Ascending aorta (tissue), 2 donors: ENCODE results near the gene MCTP2. TPM values are rescaled to one million over a fixed set of nuclear protein-coding genes. Genes with fewer than 3 reads are reported as not detected.

Experiments used
- DNase-seq, 2 donors: peaks; one replicate each; pipeline ENCODE4 v3.0.0-alpha.2; 2019; ENCODE audit warnings: low spot score in 2 of 2
- H3K27ac ChIP-seq, 2 donors: fragments of 200-600 bp; sonication (generic); one replicate each; pipeline ENCODE4 v1.5.1; 2016 to 2017; ENCODE audit warnings: mild to moderate bottlenecking in 1 of 2
- H3K27me3 ChIP-seq: fragments of 200-600 bp; sonication (generic); one replicate; pipeline ENCODE4 v1.5.1; 2017
- H3K36me3 ChIP-seq, 2 donors: fragments of 200-600 bp; sonication (generic); one replicate each; pipeline ENCODE4 v1.5.1; 2016
- H3K4me1 ChIP-seq, 2 donors: fragments of 200-600 bp; sonication (generic); one replicate each; pipeline ENCODE4 v1.5.1; 2016 to 2017; ENCODE audit warnings: mild to moderate bottlenecking in 1 of 2
- H3K4me3 ChIP-seq, 2 donors: fragments of 200-600 bp; sonication (generic); one replicate each; pipeline ENCODE4 v1.5.1; 2016 to 2017; ENCODE audit warnings: mild to moderate bottlenecking in 1 of 2
- H3K9me3 ChIP-seq, 2 donors: fragments of 200-600 bp; sonication (generic); one replicate each; pipeline ENCODE4 v1.5.1; 2016
- CTCF ChIP-seq, 3 experiments: fragments of 200-600 bp in 2 of 3; fragments of 450-650 bp in 1 of 3; sonication (generic) in 2 of 3; IDR thresholded peaks; one replicate each; pipeline ENCODE4 v1.5.1; 2016 to 2019; ENCODE audit warnings: antibody characterized with exemption in 3 of 3, mild to moderate bottlenecking in 1 of 3, moderate library complexity in 1 of 3
- intact Hi-C: fragments of 100-400 bp; cut with DNase I; formaldehyde crosslinking; loops from one replicate; pipeline ENCODE4 v1.15.1; 2023
- total RNA-seq: library from RNA; depleted of rRNA; stranded (reverse); fragments of >200 nt; gene quantifications from one replicate; pipeline ENCODE4 v1.1.0, GENCODE V29; 2016

MCTP2 gene
- total RNA-seq, 1 donor from 2014 or later = 25.5 TPM

GRCh38 chr15:94445566-94446160 lies 214.3 kb downstream of the MCTP2 start:
- Histone ChIP-seq H3K36me3 (no peaks in the 10 kb centered on the region), H3K9me3 (no peaks in the 10 kb centered on the region), H3K27ac (no peak overlapping the region), H3K4me1 (no peaks in the 10 kb centered on the region), H3K27me3 (no peaks in the 10 kb centered on the region), H3K4me3 (no peak overlapping the region)
- TF ChIP-seq CTCF (IDR thresholded peaks at IDR 0.05) = no peak
- intact Hi-C loops = no loop called here
- DNase-seq = no peak

GRCh38 chr15:94446441-94446840 lies 215.1 kb downstream of the MCTP2 start:
- H3K4me3 ChIP-seq = no peak overlapping the region
- TF ChIP-seq CTCF (IDR thresholded peaks at IDR 0.05) = no peak
- H3K27me3 ChIP-seq = no peaks in the 10 kb centered on the region
- no peak overlapping the region for H3K27ac ChIP-seq
- H3K4me1 ChIP-seq = no peaks in the 10 kb centered on the region
- no peaks in the 10 kb centered on the region for H3K9me3 ChIP-seq
- no peak for DNase-seq
- intact Hi-C loops = no loop called here
- H3K36me3 ChIP-seq = no peaks in the 10 kb centered on the region

GRCh38 chr15:94451466-94451865 lies 220.1 kb downstream of the MCTP2 start:
- no peak for DNase-seq
- Histone ChIP-seq H3K4me1 (no peaks in the 10 kb centered on the region), H3K4me3 (no peak overlapping the region), H3K27ac (no peak overlapping the region), H3K9me3 (no peaks in the 10 kb centered on the region), H3K36me3 (no peaks in the 10 kb centered on the region), H3K27me3 (no peaks in the 10 kb centered on the region)
- intact Hi-C loops = no loop called here
- no peak for TF ChIP-seq CTCF (IDR thresholded peaks at IDR 0.05)

DNA sequence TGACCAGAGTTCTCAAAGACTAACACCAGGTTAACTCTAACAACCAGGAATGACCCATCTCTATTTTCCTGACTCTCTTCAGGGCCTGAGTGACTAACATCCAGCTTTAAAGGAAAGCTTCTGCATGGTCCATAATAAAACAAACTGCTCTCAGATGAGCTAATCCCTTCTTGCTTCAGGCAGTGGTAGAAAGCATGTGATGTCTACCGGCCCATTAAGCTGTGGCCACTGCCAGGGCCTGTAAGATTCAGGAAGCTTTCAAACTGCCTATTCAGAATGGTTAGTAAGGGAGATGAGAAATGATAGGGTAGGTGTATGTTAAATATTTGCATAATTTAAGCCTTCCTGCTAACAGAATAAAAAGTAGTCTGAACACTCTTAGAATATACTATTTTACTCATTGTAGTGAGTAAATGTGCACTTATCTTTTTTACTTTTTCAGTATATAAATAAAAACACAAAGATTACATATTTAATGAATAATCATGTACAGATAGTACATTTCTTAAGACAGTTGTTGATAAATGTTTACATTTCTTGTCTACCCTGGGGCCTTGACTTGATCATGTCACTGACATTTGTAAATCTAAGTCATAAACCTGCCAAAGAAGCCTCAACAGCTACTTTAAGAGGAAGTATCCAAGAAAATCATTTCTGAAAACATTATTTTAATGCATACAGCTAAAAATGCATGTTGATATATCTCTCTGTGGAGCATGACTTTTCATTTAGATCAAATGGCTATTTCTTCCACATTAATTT lies 222.0 kb downstream of the MCTP2 start:
- no peak for DNase-seq
- H3K9me3 ChIP-seq = no peaks in the 10 kb centered on the region
- intact Hi-C loops = no loop called here

DNA sequence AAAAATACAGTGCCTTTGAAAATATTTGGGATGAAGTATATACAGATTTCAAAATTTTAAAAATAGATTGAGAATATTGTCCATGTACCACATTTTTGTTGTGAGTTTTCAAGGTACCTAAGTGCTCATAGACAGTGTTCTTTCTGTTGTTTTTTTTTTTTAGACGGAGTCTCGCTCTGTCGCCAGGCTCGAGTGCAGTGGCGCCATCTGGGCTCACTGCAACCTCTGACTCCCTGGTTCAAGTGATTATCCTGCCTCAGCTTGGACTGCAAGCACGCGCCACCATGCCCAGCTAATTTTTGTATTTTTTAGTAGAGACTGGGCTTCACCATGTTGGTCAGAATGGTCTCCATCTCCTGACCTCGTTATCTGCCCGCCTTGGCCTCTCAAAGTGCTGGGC lies 223.9 kb downstream of the MCTP2 start:
- no peak for TF ChIP-seq CTCF (IDR thresholded peaks at IDR 0.05)

More for the DNA sequence above, 222.0 kb downstream of the MCTP2 start:
- Histone ChIP-seq H3K27me3 (no peaks in the 10 kb centered on the region), H3K4me1 (no peaks in the 10 kb centered on the region), H3K36me3 (no peaks in the 10 kb centered on the region), H3K27ac (no peak overlapping the region), H3K4me3 (no peak overlapping the region)
- TF ChIP-seq CTCF (IDR thresholded peaks at IDR 0.05) = no peak

More for the DNA sequence above, 223.9 kb downstream of the MCTP2 start:
- no peaks in the 10 kb centered on the region for H3K9me3 ChIP-seq
- no peaks in the 10 kb centered on the region for H3K36me3 ChIP-seq
- no peak overlapping the region for H3K27ac ChIP-seq
- no peak for DNase-seq
- intact Hi-C loops = no loop called here
- no peak overlapping the region for H3K4me3 ChIP-seq
- no peaks in the 10 kb centered on the region for H3K4me1 ChIP-seq
- no peaks in the 10 kb centered on the region for H3K27me3 ChIP-seq
